ENCODE measurements around the gene ZFHX2.

Gene ZFHX2

DNA sequence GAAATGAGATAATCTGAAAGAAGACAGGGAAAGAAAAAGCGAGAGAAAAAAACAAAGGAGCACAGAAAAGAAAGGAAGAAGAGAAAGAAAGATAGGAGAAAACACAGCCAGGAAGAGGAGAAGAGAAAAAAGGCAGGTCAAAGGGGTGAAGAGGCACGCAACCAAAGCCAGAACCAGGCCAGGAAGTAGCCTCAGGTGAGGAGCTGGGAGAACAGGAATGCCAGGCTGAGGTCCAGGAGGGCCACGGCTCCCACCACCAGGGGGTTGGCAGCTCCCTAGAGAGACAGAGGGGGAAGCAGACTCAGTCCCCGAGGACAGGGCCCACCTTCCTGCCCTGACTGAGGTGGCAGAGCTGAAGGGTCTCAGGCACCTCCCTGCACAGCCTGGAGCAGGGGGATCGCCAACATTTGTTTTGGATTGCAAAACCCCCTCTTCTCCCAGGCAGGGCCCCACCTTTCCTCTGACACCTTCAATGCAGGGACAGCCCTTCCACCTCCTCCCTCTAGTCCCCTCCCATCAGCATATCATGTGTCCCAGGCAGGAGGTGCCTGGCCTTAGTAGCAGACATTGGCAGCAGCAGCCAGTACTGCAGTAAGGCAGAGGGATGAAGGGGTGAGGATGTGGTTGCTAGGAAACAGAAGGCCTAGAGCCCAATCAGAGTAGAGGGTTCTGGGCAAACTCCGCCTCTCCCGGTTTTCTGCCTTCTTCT, 18.0 kb upstream of the ZFHX2 start:
- no peak for ATAC-seq (ENCODE audit: insufficient read depth, low read depth)
- Histone ChIP-seq H3K27ac (ENCODE audit: low read length) (no peak overlapping the region), H2AFZ (ENCODE audit: low read depth, low read length) (0 out of 2 replicates have a peak overlapping the region, but pooled peaks have one; percentile 34), H3K9me3 (ENCODE audit: insufficient read depth, low read length, severe bottlenecking) (no peaks in the 10 kb centered on the region), H3K4me1 (ENCODE audit: insufficient read depth, low read length) (peaks cover 33% of the 10 kb centered on the region), H3K4me2 (ENCODE audit: insufficient read depth, low read length) (no peak overlapping the region), H3K27me3 (ENCODE audit: insufficient read depth, low read length, poor library complexity) (peaks cover 9% of the 10 kb centered on the region), H3K4me3 (ENCODE audit: low read depth in 1 of 2, low read length in 2 of 2) (no peak overlapping the region), H4K20me1 (ENCODE audit: insufficient read depth, low read length) (no peaks in the 10 kb centered on the region), H3K9ac (ENCODE audit: low read depth, low read length) (no peak overlapping the region), H3K36me3 (ENCODE audit: insufficient read depth, low read length) (peaks cover 24% of the 10 kb centered on the region), H3K79me2 (ENCODE audit: insufficient read depth, low read length) (peaks cover 13% of the 10 kb centered on the region)
- no peak for TF ChIP-seq CTCF (IDR thresholded peaks at IDR 0.05; ENCODE audit: borderline replicate concordance, extremely low read depth, low read length, poor library complexity, severe bottlenecking)
- no peak for TF ChIP-seq EZH2 (IDR thresholded peaks at IDR 0.05; ENCODE audit: borderline replicate concordance, low read depth, low read length, severe bottlenecking)
- no peak for DNase-seq

DNA sequence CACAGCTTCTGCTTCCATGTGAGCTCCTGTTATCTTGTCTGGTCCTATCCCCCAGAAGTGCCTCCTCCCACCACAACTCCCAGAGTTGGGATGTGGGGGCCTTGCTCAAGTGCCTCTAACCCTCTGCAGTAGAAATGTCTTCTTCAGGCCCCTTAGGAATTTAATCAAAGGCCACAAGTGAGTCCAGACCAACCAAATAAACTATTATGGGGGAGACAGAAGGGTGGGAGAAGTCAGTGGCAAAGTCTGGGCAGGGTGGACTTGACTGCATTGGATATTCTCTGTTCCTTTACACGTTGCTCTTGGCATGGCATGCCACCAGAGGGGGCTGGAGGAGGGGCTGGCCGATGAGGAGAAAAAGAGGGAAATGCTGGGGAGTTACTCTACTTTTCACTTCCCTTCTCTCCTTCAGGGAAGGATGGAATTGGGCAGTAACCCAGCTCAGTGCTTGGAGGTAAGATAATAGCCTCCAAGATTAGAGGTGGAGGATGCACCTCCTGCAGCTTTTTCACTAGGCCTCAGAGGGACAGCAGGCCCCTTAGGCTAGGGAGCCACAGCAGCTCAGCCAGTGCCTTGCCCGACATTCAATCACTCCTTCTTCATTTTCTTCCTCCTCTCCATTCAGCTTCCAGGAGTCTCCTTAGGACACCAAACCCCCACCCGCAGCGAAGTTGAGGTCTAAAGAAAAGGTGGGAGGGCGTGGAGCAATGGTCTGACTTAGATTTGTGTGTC, 17.2 kb upstream of the ZFHX2 start:
- Histone ChIP-seq H3K4me2 (ENCODE audit: insufficient read depth, low read length) (peak overlapping the region; percentile 97), H3K9ac (ENCODE audit: low read depth, low read length) (peak overlapping the region; percentile 78), H3K4me1 (ENCODE audit: insufficient read depth, low read length) (peaks cover 33% of the 10 kb centered on the region), H3K9me3 (ENCODE audit: insufficient read depth, low read length, severe bottlenecking) (no peaks in the 10 kb centered on the region), H2AFZ (ENCODE audit: low read depth, low read length) (0 out of 2 replicates have a peak overlapping the region, but pooled peaks have one; percentile 99), H4K20me1 (ENCODE audit: insufficient read depth, low read length) (no peaks in the 10 kb centered on the region), H3K27ac (ENCODE audit: low read length) (peak overlapping the region; percentile 90; the same call in 1 of the 2 replicates), H3K27me3 (ENCODE audit: insufficient read depth, low read length, poor library complexity) (peaks cover 9% of the 10 kb centered on the region), H3K4me3 (ENCODE audit: low read depth in 1 of 2, low read length in 2 of 2) (peak overlapping the region in 1 of 2 experiments; percentile 99; a peak in 2 of 4 replicates), H3K36me3 (ENCODE audit: insufficient read depth, low read length) (peaks cover 32% of the 10 kb centered on the region), H3K79me2 (ENCODE audit: insufficient read depth, low read length) (peaks cover 13% of the 10 kb centered on the region)
- ATAC-seq (ENCODE audit: insufficient read depth, low read depth), result no peak
- peak; percentile 46 for DNase-seq
- peak; percentile 64 for TF ChIP-seq CTCF (IDR thresholded peaks at IDR 0.05; ENCODE audit: borderline replicate concordance, extremely low read depth, low read length, poor library complexity, severe bottlenecking)
- no peak for TF ChIP-seq EZH2 (IDR thresholded peaks at IDR 0.05; ENCODE audit: borderline replicate concordance, low read depth, low read length, severe bottlenecking)

DNA sequence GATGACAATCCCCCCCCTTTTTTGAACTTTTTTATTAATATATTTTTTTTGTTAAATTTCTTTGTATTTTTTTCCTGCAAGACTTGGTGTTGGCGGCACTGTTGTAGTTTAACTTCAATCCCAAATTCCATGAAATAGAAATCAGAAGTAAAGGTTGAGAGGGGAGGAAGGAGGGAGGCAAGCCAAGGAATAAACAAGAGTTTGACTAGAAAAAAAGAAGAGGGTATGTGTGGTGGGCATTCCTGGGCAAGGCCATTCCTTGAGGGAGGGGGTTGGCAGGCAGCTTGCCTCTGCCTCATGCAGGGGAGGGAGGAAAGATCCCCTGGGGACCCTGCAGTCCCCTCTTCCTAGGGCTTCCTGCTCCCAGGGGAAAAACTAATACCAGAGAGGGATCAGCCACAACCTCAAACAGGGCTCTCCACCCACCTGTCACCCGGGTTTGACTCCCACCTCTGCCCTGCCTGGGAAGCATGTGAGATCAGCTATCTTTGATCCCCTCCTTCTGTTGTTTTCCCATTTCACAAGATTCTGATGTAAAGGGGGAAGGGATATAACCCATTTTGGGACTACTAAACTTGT, 16.5 kb upstream of the ZFHX2 start:
- Histone ChIP-seq H3K4me2 (ENCODE audit: insufficient read depth, low read length) (peak overlapping the region; percentile 97), H3K36me3 (ENCODE audit: insufficient read depth, low read length) (peaks cover 39% of the 10 kb centered on the region), H3K4me1 (ENCODE audit: insufficient read depth, low read length) (peaks cover 33% of the 10 kb centered on the region), H2AFZ (ENCODE audit: low read depth, low read length) (peak overlapping the region; percentile 99), H4K20me1 (ENCODE audit: insufficient read depth, low read length) (no peaks in the 10 kb centered on the region; the same call in 1 of the 2 replicates), H3K79me2 (ENCODE audit: insufficient read depth, low read length) (peaks cover 13% of the 10 kb centered on the region), H3K4me3 (ENCODE audit: low read depth in 1 of 2, low read length in 2 of 2) (peak overlapping the region; percentile 85 to 99), H3K9me3 (ENCODE audit: insufficient read depth, low read length, severe bottlenecking) (no peaks in the 10 kb centered on the region), H3K27ac (ENCODE audit: low read length) (peak overlapping the region; percentile 90), H3K9ac (ENCODE audit: low read depth, low read length) (peak overlapping the region; percentile 78), H3K27me3 (ENCODE audit: insufficient read depth, low read length, poor library complexity) (peaks cover 6% of the 10 kb centered on the region)
- TF ChIP-seq CTCF (IDR thresholded peaks at IDR 0.05; ENCODE audit: borderline replicate concordance, extremely low read depth, low read length, poor library complexity, severe bottlenecking) (no peak), EZH2 (IDR thresholded peaks at IDR 0.05; ENCODE audit: borderline replicate concordance, low read depth, low read length, severe bottlenecking) (no peak)
- DNase-seq (no peak), ATAC-seq (ENCODE audit: insufficient read depth, low read depth) (no peak)
